Sigmoid colon (tissue), 3 donors: ENCODE measurements around the gene CDIPT.

Experiments
- POLR2A ChIP-seq, 2 donors: fragments of 450-650 bp; IDR thresholded peaks; one replicate each; pipeline ENCODE4 v1.6.1; 2016; ENCODE audit warnings: antibody characterized with exemption in 2 of 2, mild to moderate bottlenecking in 2 of 2, moderate library complexity in 2 of 2
- TF ChIP-seq, protein P1 (sequence below), 4 experiments: fragments of 450-650 bp in 3 of 4; fragments of 200-600 bp in 1 of 4; IDR thresholded peaks; one replicate each; pipeline ENCODE4 v1.5.1; 2016 to 2019; ENCODE audit warnings: antibody characterized with exemption in 4 of 4, mild to moderate bottlenecking in 3 of 4, moderate library complexity in 2 of 4

DNA sequence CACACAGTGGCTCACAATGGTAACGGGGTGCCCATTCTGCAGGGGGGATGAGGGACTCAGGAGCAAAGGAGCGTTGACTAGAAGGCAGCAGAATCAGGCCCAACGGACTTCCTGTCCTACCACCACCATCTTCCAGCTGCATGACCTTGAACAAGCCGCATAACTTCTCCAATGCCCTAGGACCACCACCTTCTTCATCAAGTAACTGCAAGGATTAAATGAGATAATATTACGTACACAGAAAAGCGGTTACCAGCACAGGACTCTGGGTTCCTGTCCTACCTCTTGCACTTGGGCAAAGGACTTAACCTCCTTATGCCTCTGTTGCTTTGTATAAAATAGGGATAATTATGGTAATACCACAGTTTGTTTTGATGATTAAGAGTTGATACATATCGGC, 41.9 kb upstream of the CDIPT start:
- TF ChIP-seq POLR2A (IDR thresholded peaks at IDR 0.05), result no peak
- TF ChIP-seq, protein P1, sequence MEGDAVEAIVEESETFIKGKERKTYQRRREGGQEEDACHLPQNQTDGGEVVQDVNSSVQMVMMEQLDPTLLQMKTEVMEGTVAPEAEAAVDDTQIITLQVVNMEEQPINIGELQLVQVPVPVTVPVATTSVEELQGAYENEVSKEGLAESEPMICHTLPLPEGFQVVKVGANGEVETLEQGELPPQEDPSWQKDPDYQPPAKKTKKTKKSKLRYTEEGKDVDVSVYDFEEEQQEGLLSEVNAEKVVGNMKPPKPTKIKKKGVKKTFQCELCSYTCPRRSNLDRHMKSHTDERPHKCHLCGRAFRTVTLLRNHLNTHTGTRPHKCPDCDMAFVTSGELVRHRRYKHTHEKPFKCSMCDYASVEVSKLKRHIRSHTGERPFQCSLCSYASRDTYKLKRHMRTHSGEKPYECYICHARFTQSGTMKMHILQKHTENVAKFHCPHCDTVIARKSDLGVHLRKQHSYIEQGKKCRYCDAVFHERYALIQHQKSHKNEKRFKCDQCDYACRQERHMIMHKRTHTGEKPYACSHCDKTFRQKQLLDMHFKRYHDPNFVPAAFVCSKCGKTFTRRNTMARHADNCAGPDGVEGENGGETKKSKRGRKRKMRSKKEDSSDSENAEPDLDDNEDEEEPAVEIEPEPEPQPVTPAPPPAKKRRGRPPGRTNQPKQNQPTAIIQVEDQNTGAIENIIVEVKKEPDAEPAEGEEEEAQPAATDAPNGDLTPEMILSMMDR (IDR thresholded peaks at IDR 0.05), result no peak
